GM19193 (cell line): ENCODE results near the gene HOXA3.

Experiments used
- POLR2A ChIP-seq: IDR thresholded peaks from 4 replicates; pipeline ENCODE4 v1.6.1; 2011; ENCODE audit not compliant: insufficient read depth, insufficient read length; ENCODE audit errors: extremely low read depth

HOXA3 gene

GRCh38 chr7:27102581-27103442 is 49.6 kb downstream of the HOXA3 start, which contains the start of gene HOXA2:
HOXA2 (minus strand) TSS chr7:27102683; CDS start chr7:27102500, 183 bp downstream.
- TF ChIP-seq POLR2A: no peak

- no peak for TF ChIP-seq POLR2A
These were observed 50.3 kb downstream of the HOXA3 start for GRCh38 chr7:27101957-27102580.

DNA sequence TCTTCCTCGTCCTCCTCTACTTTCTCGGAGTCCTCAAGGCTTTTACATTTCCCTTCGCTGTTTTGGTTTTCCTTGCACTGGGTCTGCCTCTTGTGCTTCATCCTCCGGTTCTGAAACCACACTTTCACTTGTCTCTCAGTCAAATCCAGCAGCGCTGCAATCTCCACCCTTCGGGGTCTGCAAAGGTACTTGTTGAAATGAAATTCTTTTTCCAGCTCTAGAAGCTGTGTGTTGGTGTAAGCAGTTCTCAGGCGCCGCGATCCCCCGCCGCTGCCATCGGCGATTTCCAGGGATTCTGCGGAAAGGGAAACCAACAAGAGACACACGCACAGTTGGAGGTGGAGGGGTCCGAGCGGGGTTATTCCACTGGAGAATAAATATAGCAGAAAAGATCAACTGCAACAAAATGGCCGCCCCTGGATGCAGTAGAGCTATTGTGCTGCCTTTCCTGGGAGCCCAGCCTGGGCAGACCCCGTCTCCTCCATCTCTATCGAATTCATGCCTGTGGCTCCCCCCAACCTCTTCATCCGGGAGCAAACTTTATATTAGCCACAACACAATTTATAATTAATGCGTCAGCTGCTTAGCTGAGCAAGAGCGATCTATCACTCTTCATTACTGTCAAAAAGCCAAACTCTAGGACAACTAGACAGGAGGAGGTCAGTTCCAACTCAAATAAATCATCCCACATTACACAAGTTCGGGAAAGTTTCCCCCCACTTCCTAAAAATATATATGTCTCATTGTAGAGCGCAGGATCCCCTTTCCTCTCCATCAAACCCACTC is 51.0 kb downstream of the HOXA3 start:
- TF ChIP-seq POLR2A: no peak

DNA sequence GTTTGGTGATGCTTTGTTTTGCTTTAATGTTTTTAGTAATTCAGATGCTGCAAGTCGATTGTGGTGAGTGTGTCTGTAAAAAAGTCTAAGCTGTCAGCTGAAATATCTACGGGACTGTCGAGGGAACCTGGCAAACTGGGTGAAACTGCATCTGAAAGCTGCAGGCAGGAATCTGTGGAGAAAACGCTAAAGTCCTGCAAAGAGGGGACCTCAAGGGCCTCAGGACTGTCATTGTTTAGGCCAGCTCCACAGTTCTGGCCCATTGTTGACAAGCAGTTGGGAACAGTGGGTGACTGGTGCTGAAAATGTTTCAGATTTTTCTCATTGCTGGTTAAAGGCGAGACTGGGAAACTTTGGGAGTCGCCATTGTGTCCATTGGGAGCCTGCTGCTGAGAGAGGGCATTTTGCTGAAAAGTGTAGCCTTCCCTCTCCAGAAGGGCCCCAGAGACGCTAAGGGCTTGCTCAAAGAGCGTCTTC is 51.7 kb downstream of the HOXA3 start:
- no peak for TF ChIP-seq POLR2A

GRCh38 chr7:27099453-27100370 is 52.7 kb downstream of the HOXA3 start:
- TF ChIP-seq POLR2A: no peak

GRCh38 chr7:27098578-27099451 is 53.6 kb downstream of the HOXA3 start:
- no peak for TF ChIP-seq POLR2A

GRCh38 chr7:27097686-27098577 is 54.5 kb downstream of the HOXA3 start:
- TF ChIP-seq POLR2A: no peak

DNA sequence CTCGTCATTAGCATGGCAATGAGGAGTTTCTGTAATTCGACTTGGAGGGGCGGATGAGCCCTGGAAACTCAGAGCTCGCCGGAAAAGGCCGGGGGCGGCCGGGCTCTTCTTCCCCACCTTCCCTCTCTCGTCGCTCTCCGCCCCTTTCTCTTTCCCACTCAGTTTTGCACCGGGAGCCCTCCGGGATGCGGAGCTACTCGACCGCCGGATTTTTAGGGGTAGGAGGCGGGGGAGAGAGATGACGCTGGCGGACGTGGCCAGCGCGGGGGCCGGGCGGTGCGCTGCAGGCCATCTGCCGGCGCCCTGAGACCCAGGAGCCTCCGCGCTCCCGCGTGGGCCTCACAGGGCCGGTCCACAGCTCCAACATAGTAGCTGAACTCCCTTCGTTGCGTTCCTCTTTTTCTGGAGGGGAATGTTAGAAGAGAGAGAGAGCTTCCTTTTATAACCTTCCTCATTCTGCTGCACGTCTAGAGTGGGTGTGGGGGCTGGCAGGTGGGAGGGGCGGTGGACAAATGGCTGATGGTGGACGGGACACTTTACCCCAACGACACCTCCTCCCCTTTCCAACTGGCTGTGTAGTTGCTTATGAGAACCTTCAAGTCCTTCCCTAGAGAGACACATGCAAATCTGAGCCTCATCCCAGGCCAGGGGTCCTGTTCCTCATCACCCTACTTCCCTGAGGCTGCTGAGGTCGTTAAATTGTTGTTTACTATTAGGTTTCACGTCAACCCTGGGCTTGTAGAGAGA is 55.4 kb downstream of the HOXA3 start:
- no peak for TF ChIP-seq POLR2A

DNA sequence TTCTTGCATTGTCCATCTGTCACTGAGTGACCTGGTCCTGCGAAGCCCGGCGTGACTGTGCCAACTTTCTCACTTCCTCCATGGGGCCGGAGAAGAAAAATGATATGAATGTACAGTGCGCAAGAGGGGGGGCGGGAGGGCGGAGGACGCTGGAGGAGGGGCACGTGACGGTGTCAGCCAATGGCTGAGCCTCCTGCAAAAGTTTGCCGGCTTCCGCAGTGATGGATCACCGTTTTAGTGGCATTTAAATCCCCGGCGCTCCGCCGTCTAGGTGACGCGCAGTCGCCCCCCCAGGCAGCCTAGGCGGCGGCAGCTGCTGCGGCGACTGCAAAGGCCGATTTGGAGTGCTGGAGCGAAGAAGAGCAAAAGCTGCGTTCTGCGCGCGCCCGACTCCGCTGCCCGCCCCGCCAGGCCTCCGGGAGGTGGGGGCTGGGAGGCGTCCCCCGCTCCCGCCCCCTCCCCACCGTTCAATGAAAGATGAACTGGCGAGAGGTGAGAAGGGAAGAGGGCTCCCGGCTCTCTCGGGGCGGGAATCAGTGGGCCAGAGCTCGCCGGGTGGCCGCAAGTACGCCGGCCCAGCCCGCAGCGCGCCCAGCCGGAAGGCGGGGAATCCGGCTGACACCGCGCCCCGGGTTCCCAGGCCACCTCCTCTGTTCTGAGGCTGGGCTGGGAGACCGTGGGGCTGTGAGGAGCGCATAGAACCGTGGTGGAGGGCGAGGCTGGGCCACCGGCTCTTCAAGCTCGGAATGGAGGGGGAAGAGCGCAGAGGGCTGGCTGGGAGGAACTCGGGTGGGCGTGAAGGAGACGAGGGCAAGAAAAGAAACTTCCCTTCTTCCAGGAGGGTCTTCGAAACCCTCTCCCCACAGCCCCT is 56.3 kb downstream of the HOXA3 start, which contains the start of gene HOXA1:
Gene HOXA1 (minus strand): TSS at position 104 of the 871 bp plus-strand sequence. CDS start 88 bp downstream, at position 16.
- TF ChIP-seq POLR2A: peak; percentile 68

GRCh38 chr7:27095050-27095896 is 57.1 kb downstream of the HOXA3 start:
- no peak for TF ChIP-seq POLR2A
